ENCODE data around the gene USP5.

USP5 gene

DNA sequence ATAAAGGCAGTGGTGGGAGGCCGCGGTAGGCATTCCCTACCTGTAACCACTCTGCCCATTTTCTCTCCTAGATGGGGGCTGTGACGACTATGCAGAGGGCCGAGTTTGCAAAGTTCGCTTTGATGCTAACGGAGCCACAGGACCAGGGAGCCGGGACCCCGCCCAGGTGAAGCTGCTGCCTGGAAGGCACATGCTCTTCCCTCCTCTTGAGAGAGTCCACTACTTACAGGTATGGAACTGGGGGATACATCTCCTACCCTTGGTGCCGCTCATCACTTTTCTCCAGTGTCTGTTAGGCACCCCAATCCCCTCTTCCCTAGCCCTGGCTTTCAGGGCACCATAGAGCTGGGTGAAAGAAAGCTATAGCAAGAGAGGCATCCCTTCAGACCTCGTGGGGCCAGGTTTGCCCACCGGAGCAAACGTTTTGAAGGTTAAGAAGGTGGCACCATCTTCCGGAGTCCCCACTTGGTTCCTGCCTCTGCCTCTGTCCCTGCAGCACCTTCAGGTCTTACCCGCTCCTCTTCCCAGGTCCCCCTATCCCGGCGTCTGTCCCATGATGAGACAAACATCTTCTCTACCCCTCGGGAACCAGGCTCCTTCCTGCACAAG, 25.7 kb upstream of the USP5 start:
- no peak for DNase-seq

DNA sequence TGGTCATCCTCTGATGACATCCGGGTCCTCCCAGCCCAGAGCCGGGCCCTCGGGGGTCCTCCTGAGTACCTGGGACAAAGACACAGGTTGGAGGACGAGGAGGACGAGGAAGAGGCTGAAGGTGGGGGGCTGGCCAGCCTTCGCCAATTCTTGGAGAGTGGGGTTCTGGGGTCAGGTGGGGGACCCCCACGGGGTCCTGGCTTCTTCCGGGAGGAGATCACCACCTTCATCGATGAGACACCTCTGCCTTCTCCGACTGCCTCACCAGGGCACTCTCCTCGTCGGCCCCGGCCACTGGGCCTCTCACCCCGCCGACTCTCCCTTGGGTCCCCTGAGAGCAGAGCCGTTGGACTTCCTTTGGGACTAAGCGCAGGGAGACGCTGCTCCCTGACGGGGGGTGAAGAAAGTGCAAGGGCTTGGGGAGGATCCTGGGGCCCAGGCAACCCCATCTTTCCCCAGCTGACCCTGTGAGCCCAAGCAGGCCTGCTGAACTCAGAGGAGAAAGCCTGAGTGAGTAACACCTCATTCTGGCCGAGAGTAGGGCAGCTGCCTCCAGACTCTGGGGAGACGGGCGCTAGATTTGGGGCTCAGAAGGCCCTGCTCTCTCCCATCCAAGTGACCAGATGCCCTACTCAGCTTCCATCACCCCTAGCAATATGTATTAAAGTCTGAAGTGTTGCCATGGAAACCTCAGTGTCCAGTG, 25.1 kb upstream of the USP5 start:
- DNase-seq: no peak

DNA sequence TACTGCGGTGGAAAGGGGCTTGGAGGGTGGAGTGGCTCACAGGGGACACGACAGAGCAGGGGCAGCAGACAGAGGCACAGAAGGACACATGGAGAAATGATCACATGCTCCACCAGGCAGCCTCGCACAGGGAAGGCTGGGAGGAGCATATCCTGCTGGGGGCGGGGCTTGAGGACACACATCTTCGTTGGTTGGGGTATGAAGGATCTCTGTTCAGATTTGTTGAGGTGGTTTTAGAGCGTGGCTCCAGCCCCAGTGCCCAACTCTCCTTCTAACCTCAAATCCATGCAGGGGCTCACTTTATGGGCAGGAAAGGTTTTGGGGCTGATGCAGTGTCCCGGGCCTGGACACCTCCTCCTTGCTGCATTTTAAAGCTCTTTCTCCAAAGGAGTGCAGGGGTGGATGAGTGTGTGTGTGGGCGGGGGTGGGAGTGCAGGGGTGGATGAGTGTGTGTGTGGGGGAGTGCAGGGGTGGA, 24.5 kb upstream of the USP5 start:
- DNase-seq: peak; percentile 71 to 94

DNA sequence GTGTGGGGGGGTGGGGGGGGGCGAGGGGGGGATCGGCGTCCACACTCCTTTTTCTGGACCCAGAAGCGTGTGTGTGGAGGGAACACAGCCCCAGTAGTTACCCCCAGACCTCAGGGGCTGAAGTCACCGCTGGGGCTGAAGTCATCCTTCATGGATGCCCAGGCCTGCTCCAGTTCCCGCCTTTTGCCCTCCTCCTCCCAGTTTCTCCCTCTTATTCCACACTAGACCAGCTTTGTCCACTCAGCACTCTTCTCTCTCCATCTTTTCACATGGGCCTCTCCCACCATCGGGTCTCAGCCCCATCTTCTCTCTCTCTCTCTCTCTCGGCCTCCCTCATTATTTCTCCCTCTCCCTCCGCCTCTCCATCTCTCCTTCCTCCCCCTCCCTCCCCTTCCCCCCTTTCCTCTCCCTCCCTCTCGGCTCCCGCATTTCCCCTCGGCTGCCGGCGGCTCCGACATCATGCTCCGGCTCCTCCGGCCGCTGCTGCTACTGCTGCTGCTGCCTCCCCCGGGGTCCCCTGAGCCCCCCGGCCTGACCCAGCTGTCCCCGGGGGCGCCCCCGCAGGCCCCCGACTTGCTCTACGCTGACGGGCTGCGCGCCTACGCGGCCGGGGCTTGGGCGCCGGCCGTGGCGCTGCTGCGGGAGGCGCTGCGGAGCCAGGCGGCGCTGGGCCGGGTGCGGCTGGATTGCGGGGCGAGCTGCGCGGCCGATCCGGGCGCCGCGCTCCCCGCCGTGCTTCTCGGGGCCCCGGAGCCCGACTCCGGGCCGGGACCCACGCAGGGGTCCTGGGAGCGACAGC, 23.8 kb upstream of the USP5 start, which contains the start of gene P3H3:
Gene P3H3, plus strand, starts transcription at position 426 of the 799 bp plus-strand sequence. Its CDS starts 34 bp downstream, at position 460.
- peak in 1 of 2 experiments; percentile 74 for DNase-seq

DNA sequence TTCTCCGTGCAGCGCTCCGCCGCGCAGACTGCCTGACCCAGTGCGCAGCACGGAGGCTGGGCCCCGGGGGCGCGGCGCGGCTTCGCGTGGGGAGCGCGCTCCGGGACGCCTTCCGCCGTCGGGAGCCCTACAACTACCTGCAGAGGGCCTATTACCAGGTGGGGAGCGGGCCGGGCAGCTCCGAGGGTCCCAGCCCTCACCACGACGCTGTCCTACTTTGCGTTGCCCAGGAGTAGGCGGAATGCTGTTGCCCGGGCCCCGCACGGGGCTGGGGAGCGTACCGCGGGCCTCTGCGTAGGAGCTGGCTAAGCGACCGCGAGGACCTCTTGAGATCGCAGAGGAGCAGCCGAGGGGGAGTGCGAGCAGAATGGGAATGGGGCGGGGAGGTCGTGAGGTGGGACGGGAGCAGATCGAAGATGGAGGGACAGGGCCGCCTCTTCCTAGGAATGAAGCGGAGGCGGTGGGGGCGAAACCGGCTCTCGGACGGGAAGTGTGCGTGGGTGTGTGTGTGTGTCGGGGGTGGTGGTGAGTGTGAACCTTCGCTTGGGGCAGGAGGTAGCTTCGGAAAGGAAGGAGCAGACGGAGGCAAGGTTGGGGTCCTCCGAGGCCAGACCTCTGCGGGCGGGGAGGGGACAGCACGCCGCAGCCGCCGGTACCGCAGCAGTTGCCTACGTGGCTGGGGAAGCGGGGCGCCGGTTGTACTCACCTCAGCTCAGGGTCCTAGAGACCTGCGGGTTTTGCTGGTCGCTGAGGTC, 23.0 kb upstream of the USP5 start:
- peak; percentile 22 to 83 for DNase-seq

DNA sequence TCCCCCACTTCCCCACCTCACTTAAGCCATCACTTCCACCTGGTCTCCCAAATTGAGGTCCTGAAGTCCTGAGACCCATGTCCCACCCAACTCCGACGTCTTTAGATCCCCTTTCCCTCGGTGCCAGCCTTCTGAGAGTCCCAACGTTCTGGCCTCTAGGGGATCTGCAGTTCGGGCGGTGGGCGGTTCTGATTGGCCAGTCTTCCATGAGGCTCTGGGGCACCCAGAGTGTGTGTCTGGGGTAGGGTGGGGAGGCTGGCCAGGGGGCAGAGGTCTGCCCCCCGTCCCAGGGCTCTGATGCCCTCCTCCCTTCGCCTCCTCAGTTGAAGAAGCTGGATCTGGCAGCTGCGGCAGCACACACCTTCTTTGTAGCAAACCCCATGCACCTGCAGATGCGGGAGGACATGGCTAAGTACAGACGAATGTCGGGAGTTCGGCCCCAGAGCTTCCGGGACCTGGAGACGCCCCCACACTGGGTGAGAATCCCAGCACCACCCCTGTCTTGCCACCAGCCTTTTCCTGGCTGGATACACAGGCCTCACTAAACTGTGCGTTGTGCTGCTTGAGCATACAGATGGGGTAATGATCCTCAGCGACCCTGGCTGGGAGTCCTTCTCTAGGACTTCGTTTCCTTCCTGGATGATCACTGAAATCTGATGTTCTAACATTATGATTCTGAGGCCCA, 22.3 kb upstream of the USP5 start:
- DNase-seq: peak; percentile 47 to 83

DNA sequence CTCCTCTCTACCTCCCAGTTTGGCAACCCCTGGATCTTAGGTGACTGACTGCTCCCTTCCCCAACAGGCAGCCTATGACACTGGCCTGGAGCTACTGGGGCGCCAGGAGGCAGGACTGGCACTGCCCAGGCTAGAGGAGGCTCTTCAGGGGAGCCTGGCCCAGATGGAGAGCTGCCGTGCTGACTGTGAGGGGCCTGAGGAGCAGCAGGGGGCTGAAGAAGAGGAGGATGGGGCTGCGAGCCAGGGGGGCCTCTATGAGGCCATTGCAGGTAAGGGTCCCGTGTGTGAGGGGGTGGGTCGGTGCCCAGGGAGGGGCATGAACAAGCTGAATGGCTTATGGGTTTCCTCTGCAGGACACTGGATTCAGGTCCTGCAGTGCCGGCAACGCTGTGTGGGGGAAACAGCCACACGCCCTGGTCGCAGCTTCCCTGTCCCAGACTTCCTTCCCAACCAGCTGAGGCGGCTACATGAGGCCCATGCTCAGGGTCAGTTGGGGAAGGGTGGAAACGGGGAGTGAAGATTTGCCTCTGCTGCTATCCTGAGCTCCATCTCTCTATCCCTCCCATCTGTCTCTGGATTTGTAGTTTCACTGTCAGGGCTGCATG, 21.6 kb upstream of the USP5 start:
- DNase-seq: no peak

DNA sequence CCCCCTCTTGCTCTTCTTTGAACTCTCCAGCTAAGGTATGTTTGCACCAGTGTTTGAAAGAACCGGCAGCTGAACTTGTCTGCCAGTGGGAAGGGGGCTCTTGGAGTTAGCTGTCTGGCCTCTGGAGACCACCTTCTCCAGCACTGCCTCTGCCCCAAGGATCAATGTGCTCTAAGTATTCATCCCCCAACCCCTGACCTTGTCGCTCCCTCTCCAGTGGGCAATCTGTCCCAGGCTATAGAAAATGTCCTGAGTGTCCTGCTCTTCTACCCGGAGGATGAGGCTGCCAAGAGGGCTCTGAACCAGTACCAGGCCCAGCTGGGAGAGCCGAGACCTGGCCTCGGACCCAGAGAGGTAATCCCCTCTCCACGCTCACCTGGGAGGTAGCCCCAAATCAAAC, 21.0 kb upstream of the USP5 start:
- DNase-seq: no peak

DNA sequence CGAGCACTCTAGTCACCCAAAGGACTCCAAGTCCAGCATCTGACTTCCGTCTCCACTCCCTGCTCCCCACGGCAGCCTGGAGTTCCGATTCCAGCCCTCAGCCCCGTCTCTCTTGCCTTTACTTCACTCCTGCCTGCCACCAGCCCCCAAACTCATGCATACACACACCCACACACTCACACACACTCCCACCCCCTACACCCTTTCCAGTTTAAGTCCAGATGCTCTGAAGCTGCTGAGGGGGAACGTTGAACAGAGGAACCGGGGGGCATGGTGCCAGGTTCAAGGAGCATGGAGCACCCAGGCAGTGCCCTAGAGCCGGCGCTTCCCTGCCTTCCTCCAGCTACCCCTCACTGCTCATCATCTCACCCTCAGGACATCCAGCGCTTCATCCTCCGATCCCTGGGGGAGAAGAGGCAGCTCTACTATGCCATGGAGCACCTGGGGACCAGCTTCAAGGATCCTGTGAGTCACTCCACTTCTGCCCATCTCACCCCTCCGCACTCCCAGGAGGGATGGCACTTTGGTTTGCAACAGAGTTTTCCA, 20.4 kb upstream of the USP5 start:
- DNase-seq: no peak

DNA sequence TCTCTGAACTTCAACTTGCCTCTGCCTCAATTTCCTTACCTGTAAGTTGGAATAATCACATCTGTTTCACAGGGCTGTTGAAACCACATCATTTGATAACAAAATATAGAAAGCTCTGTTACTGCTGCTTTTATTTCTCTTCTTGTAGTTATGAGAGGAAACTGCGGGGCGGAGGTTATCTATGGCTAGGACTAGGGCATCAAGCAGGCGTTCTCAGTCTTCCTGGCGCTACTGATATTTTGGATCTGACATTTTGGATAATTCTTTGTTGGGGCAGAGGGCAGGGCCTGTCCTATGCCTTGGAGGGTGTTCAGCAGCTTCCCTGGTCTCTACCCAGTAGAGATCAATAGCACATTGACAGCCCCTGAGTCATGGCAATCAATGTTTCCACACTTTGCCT, 19.8 kb upstream of the USP5 start:
- no peak for DNase-seq

DNA sequence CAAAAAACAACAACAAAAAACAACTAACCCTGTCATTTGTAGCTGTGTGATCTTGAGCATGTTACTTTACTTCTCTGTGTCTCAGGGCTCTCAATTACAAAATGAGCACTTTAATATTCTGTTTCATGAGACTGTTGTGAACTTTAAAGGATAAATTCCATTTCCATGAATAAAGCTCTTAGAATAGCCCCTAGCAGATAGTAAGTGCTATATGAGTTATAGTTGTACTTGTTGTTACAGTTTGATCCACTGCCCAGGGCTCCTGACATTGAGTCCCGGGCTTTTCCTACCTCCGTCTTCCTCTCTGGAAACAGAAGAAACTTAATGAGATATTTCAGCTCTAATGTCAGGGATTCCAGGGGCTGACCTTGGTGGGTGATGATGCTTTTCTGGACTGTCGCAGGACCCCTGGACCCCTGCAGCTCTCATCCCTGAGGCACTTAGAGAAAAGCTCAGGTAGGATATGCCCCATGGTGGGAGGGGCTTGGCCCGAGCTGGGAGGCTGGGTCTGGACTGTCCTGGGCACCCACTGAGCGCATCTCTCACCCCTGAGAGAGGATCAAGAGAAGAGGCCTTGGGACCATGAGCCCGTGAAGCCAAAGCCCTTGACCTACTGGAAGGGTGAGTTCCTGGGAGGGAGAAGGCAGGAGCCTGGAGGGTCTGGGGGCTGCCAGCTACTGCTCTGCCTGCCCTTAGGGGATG, 18.6 kb upstream of the USP5 start:
- no peak for DNase-seq

DNA sequence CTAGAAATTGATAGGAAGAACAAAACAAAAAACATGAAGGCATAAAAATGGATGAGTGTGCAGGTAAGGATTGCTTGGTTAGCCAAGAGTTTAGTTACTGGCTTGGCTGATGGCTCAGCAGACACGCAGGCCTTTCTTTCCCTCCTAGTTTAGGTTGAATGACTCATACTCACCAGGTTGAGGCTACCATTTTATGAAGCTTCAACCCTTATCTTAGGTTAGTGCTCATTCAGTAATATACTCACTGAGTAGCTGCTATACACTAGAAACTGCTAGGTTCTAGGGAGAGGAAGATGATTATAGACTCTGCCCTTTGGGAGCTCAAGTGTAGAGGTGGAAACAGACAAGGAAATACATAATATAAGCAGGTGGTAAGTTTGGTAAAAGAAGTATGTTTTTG, 17.7 kb upstream of the USP5 start:
- no peak for DNase-seq

DNA sequence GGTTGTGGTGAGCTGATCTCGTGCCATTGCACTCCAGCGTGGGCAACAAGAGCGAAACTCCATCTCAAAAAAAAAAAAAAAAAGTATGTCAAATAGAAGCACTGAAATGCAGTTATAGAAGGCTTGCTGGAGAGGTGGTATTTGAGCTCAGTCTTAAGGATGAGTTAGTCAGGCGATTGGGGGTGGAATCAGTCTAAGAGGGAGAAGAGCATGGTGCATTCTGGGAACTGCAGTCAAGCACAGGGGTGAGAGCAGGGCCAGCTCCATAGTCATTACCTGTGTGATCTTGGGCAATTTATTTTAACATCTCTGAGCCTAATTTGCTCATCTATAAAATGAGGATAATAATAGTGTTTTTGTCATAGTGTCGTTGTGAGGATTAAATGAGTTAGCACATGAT, 17.1 kb upstream of the USP5 start:
- no peak for DNase-seq

DNA sequence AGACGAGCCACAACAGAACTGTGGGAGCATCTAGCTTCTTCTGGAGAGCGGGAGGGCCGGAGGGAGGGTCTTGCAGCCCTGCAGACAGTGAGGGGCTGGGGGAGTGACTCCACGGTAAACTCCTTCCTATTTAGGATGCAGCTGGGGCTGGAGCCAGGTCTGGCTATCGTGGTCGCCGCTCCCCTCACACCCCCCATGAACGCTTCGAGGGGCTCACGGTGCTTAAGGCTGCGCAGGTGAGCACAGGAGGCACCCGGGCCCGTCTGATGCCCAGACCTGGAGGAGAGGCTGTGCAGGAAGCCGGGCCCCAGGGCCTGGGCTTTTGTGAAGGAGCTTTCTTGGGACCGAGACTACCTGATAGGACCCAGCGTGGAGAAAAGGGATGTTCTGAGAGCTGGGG, 15.1 kb upstream of the USP5 start:
- no peak for DNase-seq

DNA sequence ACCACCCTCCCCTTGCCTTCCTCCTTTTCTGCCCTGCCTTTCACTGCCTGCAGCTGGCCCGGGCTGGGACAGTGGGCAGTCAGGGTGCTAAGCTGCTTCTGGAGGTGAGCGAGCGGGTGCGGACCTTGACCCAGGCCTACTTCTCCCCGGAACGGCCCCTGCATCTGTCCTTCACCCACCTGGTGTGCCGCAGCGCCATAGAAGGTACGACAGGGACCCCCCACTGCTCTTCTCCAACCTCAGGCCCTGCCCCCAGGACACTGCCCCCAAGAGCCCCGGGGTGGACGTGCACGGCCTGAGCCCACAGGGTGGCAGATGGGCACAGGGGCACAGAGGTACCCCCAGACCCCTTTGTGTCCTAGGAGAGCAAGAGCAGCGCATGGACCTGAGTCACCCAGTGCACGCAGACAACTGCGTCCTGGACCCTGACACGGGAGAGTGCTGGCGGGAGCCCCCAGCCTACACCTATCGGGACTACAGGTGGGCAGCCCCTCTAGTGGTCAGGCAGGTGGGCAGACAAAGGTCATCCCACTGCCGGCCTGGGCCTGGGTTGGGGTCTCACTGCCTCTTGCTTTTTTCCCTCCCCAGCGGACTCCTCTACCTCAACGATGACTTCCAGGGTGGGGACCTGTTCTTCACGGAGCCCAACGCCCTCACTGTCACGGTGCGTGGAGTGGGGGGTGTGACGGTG, 14.4 kb upstream of the USP5 start:
- no peak for DNase-seq

DNA sequence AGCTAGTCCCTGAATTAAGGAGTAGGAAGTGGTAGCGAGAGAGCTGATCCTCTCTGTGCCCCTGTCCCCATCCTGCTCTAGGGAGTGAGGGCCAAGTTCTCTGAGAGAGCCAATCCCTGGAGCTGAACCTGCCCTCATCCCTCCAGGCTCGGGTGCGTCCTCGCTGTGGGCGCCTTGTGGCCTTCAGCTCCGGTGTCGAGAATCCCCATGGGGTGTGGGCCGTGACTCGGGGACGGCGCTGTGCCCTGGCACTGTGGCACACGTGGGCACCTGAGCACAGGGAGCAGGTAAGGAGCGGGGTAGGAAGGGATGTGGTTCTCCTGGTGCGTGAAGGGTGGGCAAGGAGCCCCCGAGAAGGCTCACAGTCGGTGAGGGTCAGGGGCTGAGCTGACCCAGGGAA, 13.1 kb upstream of the USP5 start:
- no peak for DNase-seq

DNA sequence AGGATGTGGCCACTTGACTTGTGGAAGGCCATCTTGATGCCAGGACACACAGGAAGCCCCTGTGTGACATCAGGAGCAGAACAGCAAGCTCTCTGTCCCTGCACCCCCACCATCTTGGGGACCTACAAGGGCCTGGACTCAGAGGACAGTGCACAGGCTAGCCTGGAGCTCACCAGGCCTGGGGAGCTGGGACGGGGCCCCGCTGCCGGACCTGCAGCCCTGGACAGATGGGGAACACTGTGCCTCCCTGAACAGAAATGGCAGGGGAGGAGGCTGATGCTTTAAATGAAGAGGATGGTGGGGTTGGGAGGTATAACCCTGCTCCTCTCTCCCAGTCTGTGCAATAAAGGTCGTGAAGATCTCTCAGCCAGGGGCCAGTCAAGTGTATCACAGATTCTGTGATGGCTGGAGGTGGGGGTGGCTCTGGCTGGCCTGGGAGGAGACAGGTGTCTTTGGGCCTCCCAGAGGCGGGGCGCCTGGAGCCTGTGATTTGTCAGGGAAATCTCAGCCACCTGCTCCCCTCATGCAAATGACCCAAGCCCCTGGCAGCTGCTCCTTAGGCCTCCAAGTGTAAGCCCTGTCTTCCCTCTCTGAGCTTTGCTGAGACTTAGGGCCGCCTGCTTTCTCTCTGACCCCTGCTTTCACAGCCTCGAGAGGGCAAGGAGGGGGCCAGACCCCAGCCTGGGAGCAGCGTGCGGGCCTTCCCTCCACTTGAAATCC, 12.3 kb upstream of the USP5 start:
- peak; percentile 77 to 93 for DNase-seq

DNA sequence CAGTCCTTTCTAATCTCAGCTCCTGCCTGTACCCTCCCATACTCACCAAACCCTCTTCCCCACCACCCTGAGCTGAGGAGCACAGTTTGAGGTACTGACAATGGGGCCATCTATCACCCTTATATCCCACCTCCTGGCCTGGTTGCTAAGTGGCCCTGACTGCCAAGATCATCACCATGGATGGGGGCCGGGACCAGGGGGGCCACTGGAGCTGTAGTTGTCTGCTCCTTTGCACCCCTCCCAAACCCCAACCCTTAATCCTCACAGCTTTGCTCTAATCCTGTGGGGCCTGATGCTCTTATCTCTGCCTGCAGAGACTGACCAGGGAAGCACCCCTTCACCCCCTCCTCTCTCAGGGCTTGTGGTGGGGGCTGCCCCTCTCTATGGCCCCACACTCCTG, 11.6 kb upstream of the USP5 start:
- no peak for DNase-seq

DNA sequence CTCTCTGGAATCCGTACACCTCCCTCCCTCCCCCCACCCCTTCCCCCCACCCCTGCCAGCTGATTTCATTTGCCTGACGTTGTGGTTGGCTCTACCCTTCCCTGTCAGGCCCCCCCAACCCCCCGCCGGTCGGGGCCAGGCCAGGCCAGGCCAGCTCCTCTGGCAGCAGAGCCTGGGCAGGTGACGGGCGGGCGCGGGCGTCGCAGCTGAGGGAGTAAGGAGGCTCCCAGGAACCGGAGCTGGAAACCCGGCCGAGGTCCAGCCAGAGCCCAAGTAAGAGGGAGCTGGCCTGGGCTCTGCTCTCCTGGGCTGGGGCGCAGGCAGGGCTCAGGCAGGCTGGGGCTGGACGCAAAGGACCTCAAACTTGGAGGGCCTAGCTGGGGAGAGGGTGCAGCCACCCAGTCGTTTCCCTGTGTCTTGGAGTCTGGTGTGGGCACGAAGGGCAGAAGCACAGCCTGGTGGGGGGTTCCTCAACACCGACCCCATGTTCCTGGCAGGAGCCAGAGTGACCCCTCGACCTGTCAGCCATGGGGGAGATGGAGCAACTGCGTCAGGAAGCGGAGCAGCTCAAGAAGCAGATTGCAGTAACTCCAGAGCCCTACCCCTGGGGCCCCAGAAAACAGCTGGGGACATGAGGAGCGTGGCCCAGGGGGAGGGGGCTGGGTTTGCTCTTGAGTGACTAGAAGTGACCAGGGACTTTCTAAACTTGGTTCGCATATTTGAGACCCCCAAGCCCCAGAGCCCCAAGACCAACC, 11.0 kb upstream of the USP5 start, which contains the start of gene GNB3:
Gene GNB3, plus strand, starts transcription at position 165 of the 755 bp plus-strand sequence. Its CDS starts 363 bp downstream, at position 528.
- no peak for DNase-seq

All from NCI-H526 (cell line).